B cell (primary cell): ENCODE results near the gene SWAP70. TPM values are rescaled to one million over a fixed set of nuclear protein-coding genes. Genes with fewer than 3 reads are reported as not detected.

Experiments
- ATAC-seq: fragments of 200-7000 bp; cut with Tn5 transposase; one replicate; pipeline ENCODE4 v1.10.0; 2021; ENCODE audit warnings: low read depth, mild to moderate bottlenecking, moderate number of reproducible peaks, moderate library complexity
- CTCF ChIA-PET: fragments of 350-600 bp; sonication (Branson Sonifier 250); formaldehyde crosslinking; loops from one replicate; lab custom pipeline; 2021; ENCODE audit warnings: antibody characterized with exemption, inconsistent platforms; lab: Charles Lee
- POLR2A ChIA-PET: fragments of 350-600 bp; sonication (Branson Sonifier 250); formaldehyde crosslinking; loops from one replicate; lab custom pipeline; 2021; ENCODE audit warnings: antibody characterized with exemption; lab: Charles Lee
- DNase-seq: peaks from one replicate; pipeline ENCODE4 v3.0.0; 2013
- H2AFZ ChIP-seq: 2 replicates; pipeline ENCODE4 v1.6.1; 2012; ENCODE audit warnings: mild to moderate bottlenecking, low read depth, low read length; ENCODE audit not compliant: insufficient read depth, poor library complexity, severe bottlenecking
- H3K27ac ChIP-seq, 2 donors: 1 replicate in 1 of 2; 2 replicates in 1 of 2; pipeline ENCODE4 v1.5.1; 2012 to 2013; ENCODE audit warnings: low read length in 2 of 2, mild to moderate bottlenecking in 2 of 2, moderate library complexity in 1 of 2
- H3K27me3 ChIP-seq, 4 experiments: fragments of 200-600 bp in 1 of 4; sonication (generic) in 1 of 4; replicated peaks in 1 of 4; 1 replicate in 2 of 4; 2 replicates in 2 of 4; pipeline versions ENCODE4 v1.6.1 to v1.7.0; 2013 to 2016; ENCODE audit warnings: low read length in 3 of 4, mild to moderate bottlenecking in 2 of 4, mixed read lengths in 1 of 4, moderate library complexity in 1 of 4; ENCODE audit not compliant: insufficient read depth in 4 of 4, control insufficient read depth in 3 of 4; ENCODE audit errors: control extremely low read depth in 1 of 4
- H3K36me3 ChIP-seq, 2 experiments: replicated peaks in 1 of 2; 1 replicate in 1 of 2; 2 replicates in 1 of 2; pipeline versions ENCODE4 v1.6.1 to v1.7.1; 2013; ENCODE audit warnings: low read length in 1 of 2; ENCODE audit not compliant: insufficient read depth in 2 of 2, control insufficient read depth in 1 of 2; ENCODE audit errors: control extremely low read depth in 1 of 2, extremely low read depth in 1 of 2
- H3K4me1 ChIP-seq, 2 donors: fragments of 200-600 bp in 1 of 2; sonication (generic) in 1 of 2; 1 replicate in 1 of 2; 2 replicates in 1 of 2; pipeline versions ENCODE4 v1.5.1 to v1.6.1; 2013 to 2017; ENCODE audit warnings: low read length in 2 of 2; ENCODE audit not compliant: control insufficient read depth in 2 of 2, insufficient read depth in 2 of 2
- H3K4me2 ChIP-seq: replicated peaks from 2 replicates; pipeline ENCODE3; 2012; ENCODE audit warnings: mild to moderate bottlenecking, low read depth, low read length; ENCODE audit not compliant: poor library complexity, severe bottlenecking
- H3K4me3 ChIP-seq, 5 experiments: fragments of 200-600 bp in 1 of 5; sonication (generic) in 1 of 5; 1 replicate in 3 of 5; 2 replicates in 2 of 5; pipeline versions ENCODE4 v1.5.1 to v1.7.0; 2011 to 2016; ENCODE audit warnings: low read length in 4 of 5, mild to moderate bottlenecking in 4 of 5, low read depth in 2 of 5, control low read depth in 1 of 5, moderate library complexity in 1 of 5; ENCODE audit not compliant: insufficient read depth in 1 of 5; ENCODE audit errors: control extremely low read depth in 1 of 5, extremely low read depth in 1 of 5
- H3K79me2 ChIP-seq: fragments of 200-600 bp; sonication (generic); one replicate; pipeline ENCODE4 v1.6.0; 2016; ENCODE audit warnings: low read length; ENCODE audit not compliant: control insufficient read depth, insufficient read depth
- H3K9ac ChIP-seq: fragments of 200-600 bp; sonication (generic); 2 replicates; pipeline ENCODE4 v1.6.1; 2017; ENCODE audit warnings: mild to moderate bottlenecking, low read length, moderate library complexity
- H3K9me3 ChIP-seq, 3 donors: one replicate each; pipeline versions ENCODE4 v1.6.1 to v1.7.1; 2013; ENCODE audit warnings: low read length in 2 of 3; ENCODE audit not compliant: control insufficient read depth in 2 of 3, insufficient read depth in 1 of 3; ENCODE audit errors: control extremely low read depth in 1 of 3
- H4K20me1 ChIP-seq: 2 replicates; pipeline ENCODE4 v1.6.0; 2012; ENCODE audit warnings: mild to moderate bottlenecking, low read length; ENCODE audit not compliant: insufficient read depth, control insufficient read depth, poor library complexity, severe bottlenecking
- H3K27ac Mint-ChIP-seq: one replicate; pipeline ENCODE4 v1.8.0; 2021; ENCODE audit warnings: mixed read lengths
- H3K27me3 Mint-ChIP-seq: one replicate; pipeline ENCODE4 v1.8.0; 2021; ENCODE audit warnings: mixed read lengths
- H3K4me1 Mint-ChIP-seq: one replicate; pipeline ENCODE4 v1.8.0; 2021; ENCODE audit warnings: mixed read lengths
- H3K4me3 Mint-ChIP-seq: one replicate; pipeline ENCODE4 v1.8.0; 2021; ENCODE audit warnings: mixed read lengths
- H3K9me3 Mint-ChIP-seq: one replicate; pipeline ENCODE4 v1.8.0; 2022; ENCODE audit warnings: mixed read lengths; ENCODE audit not compliant: insufficient read depth
- EZH2 ChIP-seq: IDR thresholded peaks from 2 replicates; pipeline ENCODE4 v1.6.1; 2012; ENCODE audit warnings: borderline replicate concordance, low read depth, mild to moderate bottlenecking, moderate library complexity, low read length; ENCODE audit not compliant: insufficient read depth, poor library complexity, severe bottlenecking
- WGBS: methylation state at CpG from one replicate; pipeline ENCODE4 v1.1.5; 2013; ENCODE audit warnings: missing lambda C conversion rate; ENCODE audit not compliant: insufficient coverage; 5-methylcytosine and 5-hydroxymethylcytosine counted together
- intact Hi-C: fragments of 100-400 bp; cut with micrococcal nuclease; formaldehyde crosslinking; loops from one replicate; pipeline ENCODE4 v1.10.0; 2022
- polyA plus RNA-seq: library from polyadenylated mRNA; depleted of rRNA; stranded (reverse); fragments of >200 nt; gene quantifications from 2 replicates; pipeline ENCODE4 v1.2.3, GENCODE V29; 2012
- total RNA-seq, 2 donors: library from RNA; stranded (reverse); fragments of 120-200 nt in 1 of 2; gene quantifications; 1 replicate in 1 of 2; 2 replicates in 1 of 2; pipeline versions ENCODE4 v1.2.3 to v1.2.4, GENCODE V29; 2013 to 2022
- TF ChIP-seq, protein P1 (sequence below): fragments of 200-600 bp; IDR thresholded peaks from one replicate; pipeline ENCODE4 v1.8.0; 2022; ENCODE audit warnings: antibody characterized with exemption, mild to moderate bottlenecking

Gene SWAP70
- total and polyA plus RNA-seq, 2 donors (not counting 1 experiment from before 2014, with no cell fraction given) = 69.8 to 200 TPM

DNA sequence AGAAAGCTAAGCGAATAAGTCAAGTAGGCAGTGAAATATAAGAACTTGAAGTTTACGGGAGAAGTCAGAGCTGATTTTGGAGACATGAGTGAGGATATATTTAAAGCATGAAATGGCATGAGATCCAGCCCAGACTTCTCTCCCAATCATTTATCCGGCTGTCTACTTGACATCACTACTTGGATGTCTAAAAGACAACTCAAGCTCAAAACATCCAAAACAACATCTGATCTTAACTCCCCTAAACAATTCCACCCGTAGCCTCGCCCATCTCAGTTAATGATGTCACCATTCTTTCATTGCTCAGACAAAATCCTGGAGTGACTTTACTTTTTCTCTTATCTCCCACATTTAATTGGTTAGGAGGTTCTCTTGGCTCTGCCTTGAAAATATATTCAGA lies 45.9 kb upstream of the SWAP70 start:
- Histone ChIP-seq H3K9ac (no peak overlapping the region), H2AFZ (no peak overlapping the region), H3K27me3 (no peaks in the 10 kb centered on the region), H3K4me2 (peak overlapping the region; percentile 31), H3K4me1 (peaks cover 67 to 68% of the 10 kb centered on the region in 2 donors), H3K27ac (peak overlapping the region; percentile 98), H4K20me1 (no peaks in the 10 kb centered on the region), H3K79me2 (peaks cover 46% of the 10 kb centered on the region), H3K9me3 (no peaks in the 10 kb centered on the region), H3K4me3 (no peak overlapping the region), H3K36me3 (no peaks in the 10 kb centered on the region)
- peaks cover 74% of the 10 kb centered on the region for H3K4me1 Mint-ChIP-seq
- DNase-seq (no peak), ATAC-seq (no peak)
- POLR2A ChIA-PET = interaction anchor here (0.6 to 1.1 kb wide), 3 partner anchors 16 to 33 kb away, joined by 3 to 12 read pairs (median 3); no protein-coding TSS in a partner anchor
- H3K4me3 Mint-ChIP-seq = peak overlapping the region; percentile 23
- peak overlapping the region; percentile 74 for H3K27ac Mint-ChIP-seq
- no peaks in the 10 kb centered on the region for H3K27me3 Mint-ChIP-seq
- intact Hi-C loops = loop anchor here (5.0 kb wide), 1 partner anchor 699 kb away; no protein-coding TSS in a partner anchor
- TF ChIP-seq, protein P1, sequence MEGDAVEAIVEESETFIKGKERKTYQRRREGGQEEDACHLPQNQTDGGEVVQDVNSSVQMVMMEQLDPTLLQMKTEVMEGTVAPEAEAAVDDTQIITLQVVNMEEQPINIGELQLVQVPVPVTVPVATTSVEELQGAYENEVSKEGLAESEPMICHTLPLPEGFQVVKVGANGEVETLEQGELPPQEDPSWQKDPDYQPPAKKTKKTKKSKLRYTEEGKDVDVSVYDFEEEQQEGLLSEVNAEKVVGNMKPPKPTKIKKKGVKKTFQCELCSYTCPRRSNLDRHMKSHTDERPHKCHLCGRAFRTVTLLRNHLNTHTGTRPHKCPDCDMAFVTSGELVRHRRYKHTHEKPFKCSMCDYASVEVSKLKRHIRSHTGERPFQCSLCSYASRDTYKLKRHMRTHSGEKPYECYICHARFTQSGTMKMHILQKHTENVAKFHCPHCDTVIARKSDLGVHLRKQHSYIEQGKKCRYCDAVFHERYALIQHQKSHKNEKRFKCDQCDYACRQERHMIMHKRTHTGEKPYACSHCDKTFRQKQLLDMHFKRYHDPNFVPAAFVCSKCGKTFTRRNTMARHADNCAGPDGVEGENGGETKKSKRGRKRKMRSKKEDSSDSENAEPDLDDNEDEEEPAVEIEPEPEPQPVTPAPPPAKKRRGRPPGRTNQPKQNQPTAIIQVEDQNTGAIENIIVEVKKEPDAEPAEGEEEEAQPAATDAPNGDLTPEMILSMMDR = no peak
- TF ChIP-seq EZH2 = no peak
- CTCF ChIA-PET = interaction anchor here (0.7 to 4.5 kb wide), 8 partner anchors 16 to 130 kb away, joined by 3 to 36 read pairs (median 5); partner anchors contain the start of gene SWAP70
- WGBS = 98% methylated on average over 4 of the region's 5 CpGs
- no peaks in the 10 kb centered on the region for H3K9me3 Mint-ChIP-seq

GRCh38 chr11:9619004-9619403 lies 44.9 kb upstream of the SWAP70 start:
- H3K9me3 Mint-ChIP-seq = no peaks in the 10 kb centered on the region
- no peaks in the 10 kb centered on the region for H3K36me3 ChIP-seq
- H3K4me3 Mint-ChIP-seq = peak overlapping the region; percentile 69
- H3K4me1 Mint-ChIP-seq = peaks cover 66% of the 10 kb centered on the region
- H3K4me2 ChIP-seq = peak overlapping the region; percentile 67
- no CpG with 5 or more reads among the region's 1 CpG for WGBS
- DNase-seq = peak; percentile 44
- H3K27me3 Mint-ChIP-seq = no peaks in the 10 kb centered on the region
- POLR2A ChIA-PET = interaction anchor here (0.6 to 1.6 kb wide), 5 partner anchors 22 to 141 kb away, joined by 3 to 4 read pairs (median 3); no protein-coding TSS in a partner anchor
- no peaks in the 10 kb centered on the region for H3K27me3 ChIP-seq
- H3K9ac ChIP-seq = peak overlapping the region; percentile 1
- peak overlapping the region in 1 of 5 experiments; percentile 15 for H3K4me3 ChIP-seq
- peaks cover 59 to 60% of the 10 kb centered on the region in 2 donors for H3K4me1 ChIP-seq
- TF ChIP-seq, protein P1 = no peak
- no peak for TF ChIP-seq EZH2
- H3K27ac Mint-ChIP-seq = peak overlapping the region; percentile 82
- no peak overlapping the region for H2AFZ ChIP-seq
- CTCF ChIA-PET = interaction anchor here (0.9 to 4.5 kb wide), 11 partner anchors 12 to 129 kb away, joined by 3 to 36 read pairs (median 4); no protein-coding TSS in a partner anchor
- no peaks in the 10 kb centered on the region for H3K9me3 ChIP-seq
- H3K79me2 ChIP-seq = peaks cover 46% of the 10 kb centered on the region
- no peak for ATAC-seq
- peak overlapping the region; percentile 44 to 61 for H3K27ac ChIP-seq
- no peaks in the 10 kb centered on the region for H4K20me1 ChIP-seq
- intact Hi-C loops = loop anchor here (5.0 kb wide), 1 partner anchor 698 kb away; no protein-coding TSS in a partner anchor
